Measurements from ENCODE around the gene COL11A1.
"Not testable (repeated sequence)": the region's sequence is repeated elsewhere in the genome, so short reads cannot be mapped to it uniquely, and the experiment has no call there.

Gene COL11A1

DNA sequence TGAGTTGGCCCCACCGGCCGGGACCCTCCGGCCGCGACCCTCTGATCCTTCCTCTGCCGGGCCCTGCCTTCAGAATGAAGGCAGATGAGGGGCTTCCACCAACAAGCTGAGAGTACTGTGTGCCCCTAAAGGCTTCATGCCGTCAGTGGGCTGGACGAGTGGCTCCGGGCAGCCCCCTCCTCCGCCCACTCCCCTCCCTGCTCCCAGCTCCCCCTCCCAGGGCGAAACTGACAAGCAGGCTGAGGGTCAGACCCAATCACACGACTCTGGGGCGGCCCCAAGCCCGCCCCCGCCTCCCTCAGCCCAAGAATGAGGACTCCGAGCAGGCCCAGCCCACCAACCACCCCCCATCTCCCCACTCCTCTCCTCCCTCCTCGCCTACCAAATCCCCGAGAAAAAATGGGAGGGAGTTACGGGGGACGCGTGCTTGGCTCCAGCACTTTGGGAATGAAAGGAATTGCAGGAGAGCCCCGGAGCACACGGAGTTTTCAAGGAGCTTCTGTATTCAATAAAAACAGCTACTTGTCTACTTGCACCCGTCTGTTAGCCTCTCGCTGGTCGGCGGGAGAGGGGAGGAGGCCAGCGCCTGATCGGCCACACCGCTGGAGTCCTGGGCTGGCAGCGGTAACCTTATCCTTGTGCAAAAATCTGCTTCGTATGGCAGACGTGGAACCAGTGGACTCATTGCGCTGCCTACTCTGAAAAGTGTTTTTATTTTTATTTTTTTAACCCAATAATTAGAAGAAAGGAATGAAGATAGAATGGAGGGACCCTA is at the start of gene COL11A1:
Gene COL11A1, minus strand, starts transcription at position 147 of the 775 bp plus-strand sequence. CDS start 344 bp downstream, outside the sequence.
- peak in 33 of 56 donors; percentile 4 to 75 (median 46) for DNase-seq

DNA sequence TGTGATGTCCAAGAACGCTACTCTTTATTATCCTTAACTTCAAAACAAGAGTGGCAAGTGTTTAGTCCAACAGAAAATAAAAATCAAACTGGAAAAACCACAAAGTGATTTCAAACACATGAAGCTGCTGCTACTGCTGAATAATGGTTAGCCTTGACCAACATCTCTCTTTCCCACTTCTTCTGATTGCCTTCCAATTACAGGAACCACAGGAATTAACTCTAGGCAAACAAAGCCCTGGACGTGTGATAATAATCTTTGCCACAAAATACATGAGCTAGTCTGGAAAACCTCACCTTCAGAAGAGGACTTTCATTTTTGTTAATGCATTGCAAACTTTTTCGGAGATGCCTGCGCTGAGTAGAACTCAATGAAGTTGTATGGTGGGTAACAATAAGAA is 48.6 kb upstream of the COL11A1 start:
- DNase-seq: no peak

DNA sequence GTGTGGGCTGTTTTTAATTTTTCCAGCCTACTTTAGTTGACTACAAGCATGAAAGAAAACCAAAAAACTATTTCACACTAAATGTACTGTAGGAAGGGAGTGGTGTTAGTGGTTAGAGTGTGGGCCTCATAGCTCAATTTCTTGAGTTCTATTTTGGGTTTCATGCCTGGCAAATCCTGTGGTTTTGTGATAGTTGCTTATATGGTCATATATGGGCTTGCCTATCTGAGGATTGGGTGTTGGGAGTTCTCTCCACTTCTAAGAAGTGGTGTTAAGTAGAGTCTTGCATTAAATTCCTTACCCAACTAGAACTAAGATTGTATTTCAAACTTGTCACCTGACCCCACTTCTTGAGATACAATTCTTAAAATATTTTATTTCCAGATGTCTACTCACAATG is 37.8 kb upstream of the COL11A1 start:
- DNase-seq: no peak

DNA sequence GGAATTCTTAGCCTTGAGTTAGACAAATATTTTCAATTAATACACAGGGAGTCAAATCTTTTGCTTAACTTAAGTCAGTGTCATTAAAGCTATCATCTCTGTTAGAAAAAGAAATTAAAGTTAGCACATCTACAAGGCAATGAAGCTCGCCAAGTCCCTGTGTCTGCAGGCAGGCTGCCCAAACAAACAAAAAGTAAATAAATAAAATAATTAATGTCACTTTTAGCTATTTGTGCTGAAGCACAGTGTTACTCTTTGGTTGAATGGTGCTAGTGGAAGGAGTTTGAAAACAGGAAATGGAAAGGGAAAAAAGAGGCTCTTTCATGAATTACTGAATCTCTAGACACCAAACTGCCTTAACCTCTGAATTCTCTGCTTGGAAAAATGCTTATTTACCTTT is 37.1 kb upstream of the COL11A1 start:
- DNase-seq: no peak

DNA sequence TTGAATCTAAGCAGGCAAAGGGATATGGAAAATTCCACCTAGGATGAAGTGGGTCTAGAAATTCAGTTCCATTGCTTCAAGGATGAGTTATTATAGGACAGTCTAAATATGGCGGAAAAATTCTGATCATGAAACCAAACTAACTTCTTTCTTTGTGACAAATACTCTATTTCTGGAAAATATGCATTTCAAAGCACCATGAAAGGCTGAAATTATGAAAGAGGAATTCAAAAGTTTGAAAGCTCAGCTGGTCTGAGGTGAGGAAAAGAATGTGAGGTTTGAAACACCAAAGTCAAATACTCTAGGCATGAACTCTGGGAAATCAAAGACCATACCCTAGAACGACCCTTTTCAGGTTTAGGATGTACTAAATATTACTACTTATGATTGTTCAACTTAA is 36.4 kb upstream of the COL11A1 start:
- no peak for DNase-seq

DNA sequence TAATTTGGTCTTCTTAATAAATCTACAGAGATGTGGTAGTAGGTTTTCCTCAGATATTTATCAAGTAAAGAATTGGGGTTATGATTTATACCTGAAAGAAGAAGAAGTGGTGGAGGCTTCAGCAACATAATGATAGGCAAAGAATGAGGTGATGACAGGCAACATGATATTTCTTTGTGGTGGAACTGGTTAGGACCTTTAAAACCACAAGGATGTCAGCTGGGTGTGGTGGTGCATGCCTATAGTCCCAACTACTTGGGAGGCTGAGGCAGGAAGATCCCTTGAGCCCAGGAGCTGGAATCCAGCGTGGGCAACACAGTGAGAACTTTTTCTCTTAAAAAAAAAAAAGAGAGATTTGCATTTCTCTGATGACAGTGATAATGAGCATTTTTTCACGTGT is 34.1 kb upstream of the COL11A1 start:
- DNase-seq: no peak

DNA sequence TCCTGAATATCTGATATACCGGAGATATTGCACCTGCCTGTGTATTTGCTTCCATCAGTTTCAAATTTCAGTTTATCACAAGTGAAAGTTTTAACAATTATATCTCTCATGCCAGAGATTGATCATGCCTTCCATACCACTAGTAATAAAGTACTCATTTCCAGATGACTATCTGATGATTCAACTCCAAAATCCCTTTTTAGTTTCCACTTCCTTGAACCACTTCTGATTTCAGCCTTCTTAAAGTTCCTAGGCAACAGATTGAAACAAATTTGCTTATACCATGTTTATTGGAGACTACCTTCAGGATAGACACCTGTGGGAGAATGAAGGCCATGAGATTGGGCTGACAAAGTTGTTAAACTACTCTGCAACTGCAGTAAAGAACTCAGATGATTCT is 21.5 kb upstream of the COL11A1 start:
- no peak for DNase-seq

DNA sequence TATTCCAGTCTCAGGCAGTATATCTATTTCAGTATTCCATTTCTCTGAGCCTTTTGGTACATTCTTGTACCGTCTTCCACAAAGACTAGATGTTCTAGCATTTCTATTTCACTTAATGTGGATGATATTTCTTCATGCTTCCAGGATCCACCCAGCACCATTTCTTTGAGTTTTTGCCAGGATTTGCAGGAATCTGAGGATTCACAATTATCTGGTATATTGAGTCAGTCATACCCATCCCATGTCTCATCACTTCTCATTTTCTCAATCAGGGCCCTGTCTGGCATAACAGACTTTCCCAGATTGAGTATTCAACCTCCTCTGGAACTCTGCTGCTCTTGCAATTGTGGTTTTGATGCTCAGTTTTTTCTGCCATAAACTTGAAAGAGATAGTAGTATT is 20.9 kb upstream of the COL11A1 start:
- DNase-seq: no peak

DNA sequence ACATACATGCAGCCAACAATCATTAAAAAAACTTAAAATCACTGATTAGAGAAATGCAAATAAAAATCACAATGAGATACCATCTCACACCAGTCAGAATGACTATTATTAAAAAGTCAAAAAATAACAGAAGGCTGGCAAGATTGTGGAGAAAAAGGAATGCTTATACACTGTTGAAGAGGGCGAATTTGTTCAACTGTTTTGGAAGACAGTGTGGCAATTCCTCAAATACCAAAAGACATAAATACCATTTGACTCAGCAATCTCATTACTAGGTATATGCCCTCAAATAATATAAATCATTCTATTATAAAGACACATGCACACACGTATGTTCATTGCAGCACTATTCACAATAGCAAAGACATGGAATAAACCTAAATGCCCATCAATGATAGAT is 19.9 kb upstream of the COL11A1 start:
- not testable (repeated sequence) for DNase-seq

DNA sequence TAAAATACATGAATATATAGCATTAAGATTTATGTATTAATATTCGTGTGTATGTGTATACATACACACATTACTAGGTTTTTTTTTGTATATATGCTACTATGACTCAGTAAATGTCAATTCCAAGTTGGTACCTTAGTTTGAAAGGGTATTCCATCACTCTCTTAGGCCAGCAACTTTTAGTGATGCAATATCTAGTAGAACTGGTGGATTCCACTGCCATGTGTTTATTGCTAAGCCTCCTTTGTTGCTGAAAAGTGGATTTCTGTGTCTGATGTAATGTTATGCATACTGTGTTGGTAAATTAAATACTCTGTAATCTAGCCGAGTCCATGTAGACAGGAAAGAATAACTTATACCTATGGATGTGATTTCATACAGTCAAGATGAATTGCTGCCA is 16.9 kb upstream of the COL11A1 start:
- no peak for DNase-seq

DNA sequence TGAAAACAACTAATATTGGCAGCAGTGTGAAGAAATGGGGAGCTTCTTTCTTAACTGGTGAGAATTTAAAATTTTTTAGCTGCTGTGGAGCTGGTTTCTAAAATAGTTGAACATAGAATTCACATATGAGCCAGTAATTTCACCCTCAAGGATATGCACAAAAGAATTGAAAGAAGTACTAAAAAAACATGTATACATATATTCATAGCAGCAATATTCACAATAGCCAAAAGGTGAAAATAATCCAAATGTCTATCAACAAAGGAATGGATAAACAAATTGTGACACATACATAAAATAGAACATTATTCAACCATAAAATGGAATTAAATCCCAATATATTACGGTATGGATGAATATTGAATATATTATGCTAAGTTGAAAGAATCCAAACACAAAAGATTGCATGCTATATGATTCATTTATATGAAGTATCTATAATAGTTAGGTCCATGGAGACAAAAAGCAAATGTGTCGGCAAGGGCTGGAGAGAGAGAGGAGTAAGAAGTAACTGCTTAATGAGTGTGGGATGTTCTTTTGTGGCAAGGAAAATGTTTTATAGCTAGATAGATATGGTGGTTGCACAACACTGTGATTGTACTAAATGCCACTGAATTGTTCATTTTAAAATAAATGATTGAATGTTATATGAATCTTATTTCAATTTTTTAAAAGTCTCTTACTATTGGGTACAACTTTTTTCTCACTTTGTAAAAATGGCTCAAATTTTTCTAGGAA is 14.8 kb upstream of the COL11A1 start:
- no peak for DNase-seq

DNA sequence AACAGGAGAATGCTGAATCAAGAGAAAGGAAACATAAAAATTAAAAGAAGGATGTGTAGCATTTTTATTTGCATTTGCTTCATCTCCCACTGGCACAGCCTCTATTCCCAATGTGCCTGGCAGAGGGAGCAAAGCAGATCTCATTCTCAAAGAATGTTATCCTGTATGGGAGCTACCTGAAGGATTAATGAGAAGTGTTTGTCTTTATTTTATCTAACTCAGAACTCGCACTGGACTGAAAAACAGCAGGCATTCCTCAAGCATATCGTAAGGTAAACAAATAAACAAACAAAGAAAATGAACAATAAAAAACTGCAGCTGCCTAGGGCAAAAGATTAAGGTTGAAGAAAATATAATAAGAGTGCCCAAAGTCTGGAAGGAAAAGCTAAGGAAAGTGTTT is 12.7 kb upstream of the COL11A1 start:
- no peak for DNase-seq

DNA sequence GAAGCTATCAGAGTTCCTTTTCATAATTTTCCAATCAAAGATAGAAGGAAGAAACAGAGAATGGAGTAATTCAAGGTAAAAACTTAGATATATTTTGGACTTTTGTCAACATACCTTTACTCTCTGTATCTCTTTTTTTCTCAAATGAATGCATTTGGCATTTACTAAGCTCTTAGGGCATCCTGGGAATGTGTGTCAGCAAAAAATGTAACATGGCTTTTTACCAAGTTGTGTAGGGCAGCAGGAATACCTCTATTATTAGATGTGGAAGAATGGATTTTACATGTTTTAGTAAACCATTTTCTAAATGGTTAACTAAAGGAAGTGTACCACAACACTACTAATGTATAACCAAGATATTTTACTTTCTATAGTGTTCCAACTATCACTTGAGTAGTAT is 4.2 kb upstream of the COL11A1 start:
- no peak for DNase-seq

DNA sequence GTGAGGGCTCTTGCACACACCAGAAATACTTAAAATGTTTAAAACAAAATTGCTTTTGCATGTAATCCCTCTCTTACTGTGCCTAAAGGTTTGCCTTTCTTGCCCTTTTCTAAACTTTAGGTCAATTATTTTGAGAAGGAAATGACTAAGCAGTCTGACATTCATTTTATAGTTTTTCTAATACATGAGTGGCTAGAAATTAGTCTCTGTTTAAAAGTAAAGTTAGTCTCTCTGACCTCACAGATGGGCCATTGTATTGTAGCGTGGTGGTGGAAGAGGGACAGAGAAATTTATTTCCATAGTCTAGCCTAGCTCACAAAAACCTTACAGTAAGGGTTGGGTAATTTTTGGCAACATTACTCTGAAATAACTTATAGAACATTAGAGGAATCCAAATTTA is 3.6 kb upstream of the COL11A1 start:
- DNase-seq: no peak

DNA sequence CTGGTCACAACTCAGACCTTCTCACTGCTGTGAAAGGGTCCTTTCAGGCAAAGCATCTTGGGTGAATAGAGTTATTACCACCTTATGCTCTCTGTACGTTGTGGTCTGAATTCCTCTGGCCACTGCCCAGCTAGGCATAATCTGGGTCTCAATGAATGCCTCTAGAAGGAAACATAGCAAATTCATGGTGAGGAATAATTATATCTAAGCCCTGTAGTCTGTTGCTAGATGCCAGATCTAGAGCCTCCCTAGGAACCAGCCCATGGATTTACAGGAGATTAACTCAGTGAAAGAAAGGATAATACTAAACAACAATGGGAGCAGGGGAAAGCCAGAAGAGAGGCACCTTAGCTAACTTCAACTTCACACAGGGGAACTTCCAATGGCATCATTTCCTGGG is 2.4 kb upstream of the COL11A1 start:
- no peak for DNase-seq

DNA sequence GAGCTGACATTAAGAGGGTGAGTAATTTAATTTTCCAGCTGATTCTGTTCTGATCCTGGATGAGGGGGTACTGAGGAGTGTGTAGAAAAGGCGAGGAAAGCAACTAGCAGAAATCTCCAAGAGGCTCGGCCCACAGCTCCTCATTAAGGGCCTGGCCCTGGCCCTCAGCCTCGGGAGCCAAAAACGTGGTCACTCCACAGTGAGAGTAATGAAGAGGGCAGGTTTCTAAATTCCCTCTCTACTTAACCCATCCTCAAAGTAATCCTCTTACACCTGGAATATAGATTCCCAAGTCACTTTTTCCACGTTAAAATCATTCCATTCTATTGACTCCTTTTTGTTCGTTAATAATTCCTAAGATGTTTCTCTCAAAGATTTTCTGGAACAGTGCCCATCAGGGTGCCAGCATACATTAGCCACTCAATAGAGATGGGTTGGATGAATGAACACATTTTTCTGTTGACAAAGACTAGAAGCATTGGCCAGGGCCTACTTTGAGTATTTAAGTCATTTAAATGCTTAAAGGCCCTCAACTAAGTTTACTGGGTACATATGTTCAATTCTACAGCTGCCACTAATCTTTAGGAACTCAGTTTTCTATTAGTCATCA is 1.1 kb upstream of the COL11A1 start:
- DNase-seq: peak in 9 of 56 donors; percentile 1 to 21 (median 9)

DNA sequence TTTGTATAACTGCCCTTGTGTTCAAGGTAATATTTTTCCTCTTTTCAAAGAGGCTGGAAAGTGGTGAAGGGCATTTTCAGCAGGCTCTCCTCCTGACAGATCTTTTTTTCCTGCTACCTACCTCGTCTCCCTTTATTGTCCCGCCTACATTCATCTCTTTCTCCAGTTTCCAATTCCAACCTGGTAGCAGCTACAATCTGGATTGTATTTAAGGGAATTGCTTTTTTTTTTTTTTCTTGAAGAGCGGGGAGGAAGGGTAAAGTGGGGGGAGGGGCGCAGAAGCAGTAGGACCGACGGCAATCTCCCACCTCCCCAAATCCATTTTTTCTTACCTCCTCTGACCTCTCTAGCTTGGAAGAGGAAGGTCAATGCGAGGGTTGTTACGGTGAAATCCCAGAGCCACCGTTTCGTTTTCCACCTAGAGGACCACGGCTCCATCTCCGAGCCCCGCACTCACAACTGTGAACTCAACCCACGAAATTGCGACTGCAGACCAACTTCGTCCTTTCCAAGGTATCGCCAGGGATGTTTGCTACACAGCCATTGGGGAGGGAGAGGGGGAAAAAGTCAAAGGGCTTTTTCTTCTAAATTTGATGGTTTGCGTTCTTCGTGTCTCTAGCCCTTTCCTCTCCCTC is 464 bp downstream of the COL11A1 start:
- DNase-seq: peak in 2 of 56 donors; percentile 0 to 3

DNA sequence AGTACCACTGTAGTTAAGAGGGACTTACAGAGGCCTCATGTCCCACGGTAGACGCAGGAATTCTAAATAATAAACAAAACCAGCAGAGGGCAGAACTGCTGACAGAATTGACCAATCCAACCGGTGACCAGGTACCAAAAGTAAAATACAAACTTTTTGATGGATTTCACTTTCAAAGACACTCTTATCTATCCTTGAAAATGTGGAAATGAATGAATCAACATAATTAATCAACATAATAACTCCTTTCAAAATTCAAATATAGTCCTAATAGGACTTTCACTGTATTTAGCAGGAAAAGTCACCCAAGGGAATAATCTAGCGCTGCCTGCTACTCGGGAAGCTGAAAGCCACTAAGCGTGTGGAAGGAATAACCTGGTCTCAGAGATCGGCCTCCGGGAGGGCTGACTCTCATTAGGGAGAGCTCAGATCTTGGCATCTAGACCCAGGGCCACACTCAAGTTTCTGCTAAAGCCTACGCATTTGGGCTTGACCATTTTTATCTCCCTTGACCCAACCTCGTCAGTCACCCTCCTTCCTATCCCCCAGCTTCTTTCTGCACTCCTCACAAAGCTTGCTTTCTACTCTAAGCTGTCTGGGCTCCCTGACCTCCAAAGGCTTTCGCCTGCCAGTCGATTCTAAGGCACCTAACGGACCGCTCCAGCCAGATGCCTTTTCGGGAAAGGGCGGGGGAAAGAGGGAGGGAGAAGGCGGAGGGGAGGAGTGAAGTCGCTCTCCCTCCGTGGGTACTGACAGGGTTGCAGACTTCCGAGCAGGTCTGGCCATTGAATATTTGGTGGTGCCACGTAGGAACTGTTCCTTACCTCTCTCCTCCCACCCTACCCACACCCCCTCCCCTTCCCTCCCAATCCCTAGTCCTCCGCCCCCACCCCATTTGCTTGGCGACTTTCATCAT is 1.6 kb downstream of the COL11A1 start:
- DNase-seq: peak in 18 of 56 donors; percentile 4 to 38 (median 10)

DNA sequence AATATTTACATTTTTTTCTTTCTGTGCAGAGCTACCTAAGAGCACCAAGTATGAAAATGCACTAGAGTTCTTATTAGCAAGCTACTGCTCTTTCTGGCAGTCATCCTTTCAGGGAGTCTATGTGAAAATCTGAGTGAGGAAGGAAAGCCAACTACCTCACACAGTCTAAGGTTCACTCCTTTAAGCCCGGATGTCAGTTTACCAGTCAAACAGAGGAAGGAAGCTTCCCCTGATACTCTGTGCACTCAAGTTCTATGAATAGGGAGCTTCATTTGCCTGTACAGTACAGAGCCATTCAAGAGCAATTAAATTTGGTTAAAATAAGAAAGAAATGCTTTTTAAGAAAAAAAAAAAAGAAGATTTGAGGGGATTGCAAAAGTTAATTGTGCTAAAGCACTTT is 6.9 kb downstream of the COL11A1 start:
- no peak for DNase-seq

DNA sequence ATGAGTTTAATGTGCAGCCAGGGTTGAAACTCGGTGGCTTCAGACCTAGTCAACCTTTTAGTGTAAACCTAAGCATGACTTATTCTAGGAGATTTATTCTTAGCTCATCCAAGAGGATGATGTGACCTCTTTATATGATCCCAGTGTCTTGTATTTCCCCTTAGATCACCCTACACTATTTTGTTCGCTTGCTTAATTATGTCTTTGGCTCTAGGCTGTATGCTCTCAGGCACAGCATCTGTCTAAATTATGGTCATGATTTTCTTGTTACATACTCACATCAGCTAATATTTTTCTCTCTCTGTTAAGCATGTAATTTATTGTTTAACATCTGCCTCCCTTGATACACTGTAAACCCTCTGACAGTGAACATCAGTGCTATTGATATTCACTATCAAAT is 19.1 kb downstream of the COL11A1 start:
- DNase-seq: no peak

DNA sequence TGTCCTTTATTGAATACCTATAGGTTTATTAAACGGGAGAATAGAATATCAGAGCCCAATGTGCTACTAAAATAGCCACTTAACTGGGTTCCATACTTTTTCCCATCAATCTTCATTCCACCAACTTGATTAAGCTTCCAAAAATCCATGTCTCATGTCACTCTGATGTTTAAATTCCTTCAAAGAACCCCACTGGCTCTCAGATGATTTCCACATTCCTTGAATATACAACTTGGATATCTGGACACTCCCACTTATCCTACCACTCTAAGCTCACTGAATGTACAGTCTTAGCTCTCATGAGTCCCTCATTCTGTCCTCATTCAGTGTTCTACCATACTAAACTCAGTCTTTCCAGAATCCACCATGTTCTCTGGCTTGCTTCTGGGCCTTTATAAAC is 21.1 kb downstream of the COL11A1 start:
- DNase-seq: no peak

Measured in amygdala (tissue), 56 donors.